GM18519 (cell line): ENCODE results near the gene DGCR8.

ENCODE experiments used
- ATAC-seq: cut with Tn5 transposase; IDR thresholded peaks from one replicate; pipeline ENCODE4 v1.9.1; 2021; ENCODE audit warnings: mild to moderate bottlenecking, moderate library complexity; ENCODE audit not compliant: unreplicated experiment, low FRiP score

Gene DGCR8

DNA sequence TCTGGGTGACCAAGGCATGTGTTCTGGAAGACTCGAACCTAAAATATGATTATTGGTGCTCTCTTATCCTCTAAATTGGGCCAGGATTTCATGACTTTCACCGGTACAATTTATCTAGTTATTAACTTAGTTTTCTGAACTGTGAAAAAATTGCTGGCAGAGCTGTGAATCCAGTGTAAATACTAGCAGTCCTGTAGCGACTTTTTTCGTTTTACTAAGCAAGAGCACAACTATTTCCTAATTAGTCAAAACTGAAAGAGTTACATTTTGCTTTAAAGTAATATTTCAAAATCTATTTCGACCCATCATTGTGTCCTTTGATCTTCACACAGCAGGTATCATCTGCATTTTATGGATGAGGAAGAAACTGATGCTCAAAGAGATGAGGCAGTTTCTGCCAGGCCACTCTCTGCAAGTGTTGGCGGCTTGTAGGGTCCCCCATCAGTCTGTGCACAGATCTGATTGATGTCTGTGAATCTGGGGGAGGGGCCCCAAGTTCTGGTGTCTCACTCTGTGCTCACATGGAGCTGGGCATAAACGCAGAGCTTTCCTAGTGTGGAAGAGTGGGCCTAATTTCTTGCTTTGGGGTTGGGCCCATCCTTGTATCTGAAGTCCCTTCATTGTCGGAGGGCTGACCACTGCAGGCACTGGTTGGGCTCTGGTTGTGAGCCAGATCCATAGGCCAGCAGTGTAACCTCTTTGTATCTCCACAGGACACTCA is 38.4 kb downstream of the DGCR8 start:
- ATAC-seq, result no peak

GRCh38 chr22:20121856-20122415 is 41.9 kb downstream of the DGCR8 start:
- ATAC-seq, result no peak

DNA sequence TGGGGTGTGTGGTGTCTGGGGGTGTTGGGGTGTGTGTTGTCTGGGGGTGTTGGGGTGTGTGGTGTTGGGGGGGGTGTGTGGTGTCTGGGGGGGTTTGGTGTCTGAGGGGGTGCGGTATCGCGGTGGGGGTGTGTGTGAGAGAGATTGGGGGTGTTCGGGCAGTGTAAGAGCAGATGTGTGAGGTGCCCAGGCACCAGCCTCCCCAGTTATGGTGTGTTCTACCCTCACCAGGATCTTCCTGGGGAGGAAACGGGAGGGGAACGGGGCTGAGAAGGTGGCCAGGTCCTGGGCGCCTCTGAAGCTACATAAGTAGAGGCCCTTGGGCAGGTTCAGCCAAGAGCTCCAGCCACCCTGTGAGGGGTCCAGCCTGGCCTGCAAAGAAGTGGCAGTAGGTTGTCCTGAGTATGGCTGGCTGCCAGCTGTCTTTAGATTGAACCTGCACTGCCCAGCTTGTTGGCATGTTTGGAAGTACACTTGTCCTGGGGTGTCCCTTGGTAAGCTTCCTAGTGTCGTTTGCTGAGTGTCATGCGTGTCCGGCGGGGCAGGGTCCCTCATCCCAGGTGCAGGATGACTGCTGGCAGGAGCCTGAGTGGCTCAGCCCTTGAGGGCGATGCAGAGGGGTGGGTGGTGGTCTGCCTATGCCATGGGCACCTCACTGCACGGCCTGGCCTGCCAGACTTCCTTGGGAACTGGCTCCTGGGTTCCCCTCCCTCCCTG is 43.5 kb downstream of the DGCR8 start:
- ATAC-seq, result no peak

DNA sequence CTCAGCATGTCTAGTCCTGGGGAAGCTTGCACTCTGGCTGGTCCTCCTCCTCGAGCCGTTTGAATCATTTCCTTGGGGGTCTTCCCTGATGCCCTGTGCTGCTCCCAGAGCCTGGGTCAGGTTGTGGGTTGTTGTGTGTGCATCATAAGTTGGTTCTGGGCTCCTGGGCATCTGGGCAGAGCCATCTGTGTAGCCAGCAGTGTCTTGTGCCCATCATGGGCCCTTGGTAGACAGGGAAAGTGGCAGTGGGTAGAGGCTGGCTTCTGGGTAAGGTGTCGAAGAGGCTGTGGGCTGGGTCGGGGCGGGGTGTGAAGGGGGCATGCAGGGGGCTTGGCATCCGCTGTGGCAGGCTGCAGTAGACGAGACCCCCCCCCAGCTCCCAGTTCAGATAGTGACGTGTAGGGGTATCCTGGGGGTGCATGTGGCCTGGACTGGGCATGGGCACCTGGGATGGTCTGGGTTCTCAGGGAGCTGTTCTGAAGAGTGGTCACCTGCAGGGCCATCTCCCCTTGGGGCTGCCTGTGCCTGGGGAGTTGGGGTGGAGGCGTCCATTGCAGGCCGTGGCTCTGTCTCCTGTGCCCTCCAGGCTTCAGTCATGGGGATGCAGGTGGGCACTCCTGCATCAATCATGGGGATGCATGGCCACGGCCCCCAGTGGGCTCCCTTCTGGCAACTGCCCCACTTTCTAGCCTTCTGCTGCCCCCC is 44.2 kb downstream of the DGCR8 start:
- ATAC-seq, result no peak

GRCh38 chr22:20125201-20126174 is 45.4 kb downstream of the DGCR8 start:
- ATAC-seq, result no peak

DNA sequence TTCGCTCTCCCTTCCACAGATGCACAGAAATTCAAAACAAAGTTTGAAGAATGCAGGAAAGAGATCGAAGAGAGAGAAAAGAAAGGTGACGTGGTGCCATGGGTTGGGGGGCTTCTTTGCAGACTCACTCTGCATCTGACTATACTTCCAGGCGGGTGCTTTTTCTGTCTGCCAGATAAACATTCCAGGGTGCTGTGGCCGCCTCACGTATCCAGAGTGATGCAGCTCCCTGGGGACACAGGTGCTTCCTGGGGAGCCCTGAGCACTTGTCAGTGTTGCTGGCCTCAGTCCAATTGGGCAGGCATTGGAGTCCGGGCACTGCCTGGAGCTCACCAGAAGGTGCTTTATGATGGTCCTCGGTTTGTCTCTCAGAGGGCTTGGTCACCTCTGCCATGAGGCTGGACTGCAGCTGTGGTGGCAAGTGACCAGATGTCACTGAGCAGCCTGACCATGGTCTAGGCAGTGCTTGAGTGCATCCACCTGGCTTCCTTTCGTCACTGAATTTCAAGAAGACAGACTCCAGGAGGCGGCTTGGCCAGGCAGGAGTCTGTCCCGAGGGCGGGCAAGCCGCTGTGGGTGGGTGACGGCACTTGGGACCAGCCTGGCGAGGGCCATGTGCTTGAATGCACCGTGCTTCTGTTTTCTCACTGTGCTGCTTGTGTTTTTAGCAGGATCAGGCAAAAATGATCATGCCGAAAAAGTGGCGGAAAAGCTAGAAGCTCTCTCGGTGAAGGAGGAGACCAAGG is 46.4 kb downstream of the DGCR8 start:
- no peak for ATAC-seq

DNA sequence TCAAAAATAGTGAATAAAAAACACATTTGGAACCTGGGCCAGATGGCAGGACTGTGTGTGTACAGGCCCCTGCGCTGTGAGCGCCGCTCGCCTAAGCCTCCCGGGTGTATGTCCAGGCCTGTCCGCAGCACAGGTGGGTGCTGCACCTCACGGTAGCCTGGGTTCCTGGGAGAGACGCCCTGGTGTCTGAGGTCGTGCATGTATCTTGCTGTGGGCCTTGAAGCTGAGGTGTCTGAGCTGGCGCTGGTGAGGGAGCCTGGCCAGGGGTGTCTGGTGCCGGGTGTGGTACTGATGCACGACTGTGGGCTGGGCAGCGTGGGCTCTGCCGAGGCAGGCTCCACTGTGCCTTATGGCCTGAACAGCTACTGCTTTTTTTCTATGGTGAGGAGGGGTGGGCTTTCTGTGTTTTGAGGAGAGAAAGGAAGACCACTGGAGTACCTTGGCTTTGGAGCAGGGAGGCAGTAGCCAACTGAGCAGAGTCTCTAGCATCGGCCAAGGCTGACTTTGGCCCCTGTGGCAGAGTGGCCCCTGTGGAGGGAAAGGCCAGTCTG is 47.4 kb downstream of the DGCR8 start:
- ATAC-seq, result no peak

- ATAC-seq, result no peak
Measured at GRCh38 chr22:20127869-20128618, 48.0 kb downstream of the DGCR8 start.

DNA sequence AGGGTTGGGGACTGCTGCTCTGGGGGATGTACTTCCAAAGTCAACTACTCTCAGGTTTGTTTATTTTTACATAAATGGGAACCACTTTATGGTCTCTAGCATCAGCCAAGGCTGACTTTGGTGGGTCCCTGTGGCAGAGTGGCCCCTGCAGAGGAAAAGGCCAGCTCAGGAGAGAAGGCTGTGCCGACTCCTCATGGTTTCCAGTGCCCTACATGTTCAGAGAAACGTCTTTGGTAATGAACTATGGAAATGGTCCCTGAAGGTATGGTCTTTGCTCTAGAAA is 48.5 kb downstream of the DGCR8 start:
- no peak for ATAC-seq

GRCh38 chr22:20128902-20129746 is 49.1 kb downstream of the DGCR8 start:
- ATAC-seq, result no peak

GRCh38 chr22:20129747-20130014 is 49.6 kb downstream of the DGCR8 start:
- no peak for ATAC-seq

GRCh38 chr22:20130319-20130718 is 50.3 kb downstream of the DGCR8 start:
- no peak for ATAC-seq

DNA sequence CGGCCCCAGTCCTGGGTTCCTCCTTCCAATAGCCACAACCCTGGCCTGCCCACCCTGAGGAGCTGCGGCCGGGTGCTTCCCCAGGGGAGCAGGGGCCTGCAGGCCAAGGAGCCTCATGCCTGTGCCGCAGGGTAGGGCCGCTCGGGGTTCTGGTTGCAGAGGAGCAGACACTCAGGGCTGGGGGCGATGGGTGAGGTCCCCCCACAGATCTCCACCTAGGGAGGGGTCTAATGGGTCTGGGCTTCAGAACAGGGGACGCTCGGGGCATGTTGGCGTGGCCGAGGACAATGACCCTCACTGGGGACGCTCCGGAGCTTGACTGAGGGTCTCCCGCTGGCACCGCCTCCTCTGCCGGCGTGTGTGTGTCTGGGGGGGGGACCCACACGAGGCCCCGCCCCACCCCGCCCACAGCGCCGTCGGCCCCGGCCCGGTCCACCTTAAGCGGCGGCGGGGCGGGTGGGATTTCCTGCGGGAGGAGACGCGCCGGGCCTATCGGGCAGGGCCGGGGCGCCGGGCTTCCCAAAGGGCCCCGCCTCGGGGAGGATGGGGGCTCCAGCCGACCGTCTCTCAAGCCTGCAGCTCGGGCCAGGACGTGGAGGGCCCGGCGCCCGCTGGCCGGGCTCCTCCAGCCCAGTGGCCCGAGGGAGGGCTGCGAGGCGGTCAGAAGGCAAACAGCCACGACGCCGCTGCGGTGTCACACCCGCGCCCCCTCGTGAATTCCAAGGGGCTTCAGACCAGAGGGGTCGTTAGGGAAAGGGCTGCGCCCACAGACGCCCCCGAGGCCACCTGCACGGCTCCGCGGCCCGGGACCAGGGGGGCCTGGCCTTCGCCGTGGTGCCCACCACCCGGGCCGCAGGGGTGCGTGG is 50.9 kb downstream of the DGCR8 start:
- ATAC-seq, result no peak

DNA sequence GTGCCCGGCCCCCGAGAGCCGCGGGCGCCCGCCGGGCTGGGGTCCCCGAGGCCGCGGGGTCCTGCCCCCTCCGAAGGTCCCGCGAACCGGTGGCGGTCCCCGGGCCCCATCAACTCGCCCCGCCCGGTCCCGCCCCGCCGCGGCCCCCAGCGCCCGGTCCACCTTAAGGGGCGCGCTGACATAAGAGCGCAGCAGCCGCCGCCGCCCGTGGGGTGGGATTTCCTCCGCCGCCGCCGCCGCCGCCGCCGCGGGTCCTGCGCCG is 51.5 kb downstream of the DGCR8 start, which contains the start of gene ZDHHC8:
Gene ZDHHC8, plus strand, starts transcription at position 208 of the 262 bp plus-strand sequence. CDS start 144 bp downstream, outside the sequence.
- ATAC-seq, result no peak

GRCh38 chr22:20131859-20132685 is 52.0 kb downstream of the DGCR8 start:
- no peak for ATAC-seq

GRCh38 chr22:20132686-20133246 is 52.7 kb downstream of the DGCR8 start:
- no peak for ATAC-seq
